Stimulated activated CD4-positive, alpha-beta T cell treated with anti-CD3 and anti-CD28 coated beads, Interleukin-1b, Interleukin-23, amount 100 ng/mL, for 24 hours (primary cell): ENCODE measurements around the gene TTC23.

Experiments
- DNase-seq, 4 experiments: peaks; one replicate each; pipeline ENCODE4 v3.0.0-alpha.2; 2020; ENCODE audit warnings: low read depth in 4 of 4, low spot score in 1 of 4

The TTC23 gene

GRCh38 chr15:99165956-99166689 lies 83.3 kb downstream of the TTC23 start:
- no peak for DNase-seq

GRCh38 chr15:99165020-99165790 lies 84.2 kb downstream of the TTC23 start:
- DNase-seq, result no peak

GRCh38 chr15:99164119-99164518 lies 85.3 kb downstream of the TTC23 start:
- DNase-seq, result no peak

GRCh38 chr15:99163271-99164062 lies 85.9 kb downstream of the TTC23 start:
- no peak for DNase-seq

GRCh38 chr15:99158626-99159412 lies 90.6 kb downstream of the TTC23 start:
- DNase-seq, result no peak

GRCh38 chr15:99157456-99157855 lies 91.9 kb downstream of the TTC23 start:
- no peak for DNase-seq

- DNase-seq, result no peak
Measured at GRCh38 chr15:99155961-99156443, 93.4 kb downstream of the TTC23 start.

GRCh38 chr15:99154271-99154670 lies 95.1 kb downstream of the TTC23 start:
- no peak for DNase-seq

- no peak for DNase-seq
Measured at GRCh38 chr15:99153026-99153535, 96.3 kb downstream of the TTC23 start.

GRCh38 chr15:99151156-99151555 lies 98.2 kb downstream of the TTC23 start:
- DNase-seq, result no peak

GRCh38 chr15:99149366-99149765 lies 100.0 kb downstream of the TTC23 start:
- DNase-seq, result no peak

- no peak for DNase-seq
Measured at GRCh38 chr15:99148851-99149276, 100.5 kb downstream of the TTC23 start.

GRCh38 chr15:99146661-99147060 lies 102.7 kb downstream of the TTC23 start:
- DNase-seq, result no peak

- no peak for DNase-seq
Measured at GRCh38 chr15:99145778-99146177, 103.6 kb downstream of the TTC23 start.

GRCh38 chr15:99145005-99145404 lies 104.4 kb downstream of the TTC23 start:
- DNase-seq, result no peak

GRCh38 chr15:99143655-99144610 lies 105.4 kb downstream of the TTC23 start:
- no peak for DNase-seq

- DNase-seq, result no peak
Measured at GRCh38 chr15:99143242-99143641, 106.1 kb downstream of the TTC23 start.

GRCh38 chr15:99142562-99142961 lies 106.8 kb downstream of the TTC23 start:
- DNase-seq, result no peak

GRCh38 chr15:99141943-99142342 lies 107.4 kb downstream of the TTC23 start:
- DNase-seq, result no peak
